Rectal smooth muscle tissue (tissue), 1 donor: ENCODE measurements around the gene OXSM.

Experiments used
- H3K27ac ChIP-seq: one replicate; pipeline ENCODE4 v1.7.0; 2013; ENCODE audit warnings: low read depth, low read length, inconsistent platforms
- H3K27me3 ChIP-seq: one replicate; pipeline ENCODE4 v1.7.0; 2013; ENCODE audit warnings: low read length; ENCODE audit not compliant: control insufficient read depth, insufficient read depth
- H3K36me3 ChIP-seq: one replicate; pipeline ENCODE4 v1.7.0; 2013; ENCODE audit warnings: low read length; ENCODE audit not compliant: control insufficient read depth, insufficient read depth
- H3K4me1 ChIP-seq: one replicate; pipeline ENCODE4 v1.7.0; 2013; ENCODE audit warnings: low read length; ENCODE audit not compliant: control insufficient read depth, insufficient read depth
- H3K4me3 ChIP-seq: one replicate; pipeline ENCODE4 v1.7.0; 2013; ENCODE audit warnings: low read length
- H3K9ac ChIP-seq: one replicate; pipeline ENCODE4 v1.7.0; 2013; ENCODE audit warnings: low read length

The OXSM gene

GRCh38 chr3:25789596-25790556 lies at the start of gene OXSM:
OXSM (plus strand) TSS chr3:25790090; CDS start chr3:25791021, 931 bp downstream.
- peaks cover 3% of the 10 kb centered on the region for H3K4me1 ChIP-seq
- peak within 1 kb of the TSS; percentile 87 for H3K27ac ChIP-seq
- peak within 1 kb of the TSS; percentile 71 for H3K9ac ChIP-seq
- no peaks in the 10 kb centered on the region for H3K27me3 ChIP-seq
- H3K36me3 ChIP-seq = no peaks in the 10 kb centered on the region
- peak within 1 kb of the TSS; percentile 93 for H3K4me3 ChIP-seq

GRCh38 chr3:25744470-25744869 lies 45.4 kb upstream of the OXSM start:
- Histone ChIP-seq H3K36me3 (peaks cover 3% of the 10 kb centered on the region), H3K27me3 (no peaks in the 10 kb centered on the region), H3K4me3 (no peak overlapping the region)

GRCh38 chr3:25747033-25747432 lies 42.9 kb upstream of the OXSM start:
- Histone ChIP-seq H3K9ac (no peak overlapping the region), H3K36me3 (peaks cover 8% of the 10 kb centered on the region), H3K27me3 (no peaks in the 10 kb centered on the region), H3K27ac (no peak overlapping the region), H3K4me1 (no peaks in the 10 kb centered on the region), H3K4me3 (no peak overlapping the region)

More at GRCh38 chr3:25744470-25744869, 45.4 kb upstream of the OXSM start:
- Histone ChIP-seq H3K9ac (no peak overlapping the region), H3K27ac (no peak overlapping the region), H3K4me1 (no peaks in the 10 kb centered on the region)

- Histone ChIP-seq H3K27me3 (no peaks in the 10 kb centered on the region), H3K36me3 (peaks cover 8% of the 10 kb centered on the region), H3K4me1 (no peaks in the 10 kb centered on the region), H3K9ac (no peak overlapping the region), H3K4me3 (no peak overlapping the region), H3K27ac (no peak overlapping the region)
Observed at GRCh38 chr3:25748189-25748588, 41.7 kb upstream of the OXSM start.

DNA sequence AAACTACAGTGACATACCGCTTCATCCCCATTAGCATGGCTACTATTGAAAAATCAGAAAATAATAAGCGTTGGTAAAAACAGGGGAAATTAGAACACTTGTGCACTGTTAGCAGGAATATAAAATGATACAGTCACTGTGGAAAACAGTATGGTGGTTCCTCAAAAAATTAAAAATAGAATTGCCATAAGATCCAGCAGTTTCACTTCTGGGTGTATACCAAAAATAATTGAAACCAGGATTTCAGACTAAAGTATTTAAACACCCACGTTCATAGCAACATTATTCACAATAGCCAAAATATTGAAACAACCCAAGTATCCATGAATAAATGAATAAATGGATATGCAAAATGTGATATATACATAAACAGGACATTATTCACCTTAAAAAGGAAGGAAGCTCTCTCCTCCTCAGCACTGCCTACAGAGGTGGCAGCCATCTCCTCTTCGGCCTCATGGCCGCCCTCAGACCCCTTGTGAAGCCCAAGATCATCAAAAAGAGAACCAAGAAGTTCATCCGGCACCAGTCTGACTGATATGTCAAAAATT lies 40.8 kb upstream of the OXSM start:
- H3K36me3 ChIP-seq = peaks cover 8% of the 10 kb centered on the region
- no peak overlapping the region for H3K4me3 ChIP-seq
- no peak overlapping the region for H3K9ac ChIP-seq
- no peaks in the 10 kb centered on the region for H3K4me1 ChIP-seq
- no peaks in the 10 kb centered on the region for H3K27me3 ChIP-seq
- H3K27ac ChIP-seq = no peak overlapping the region

DNA sequence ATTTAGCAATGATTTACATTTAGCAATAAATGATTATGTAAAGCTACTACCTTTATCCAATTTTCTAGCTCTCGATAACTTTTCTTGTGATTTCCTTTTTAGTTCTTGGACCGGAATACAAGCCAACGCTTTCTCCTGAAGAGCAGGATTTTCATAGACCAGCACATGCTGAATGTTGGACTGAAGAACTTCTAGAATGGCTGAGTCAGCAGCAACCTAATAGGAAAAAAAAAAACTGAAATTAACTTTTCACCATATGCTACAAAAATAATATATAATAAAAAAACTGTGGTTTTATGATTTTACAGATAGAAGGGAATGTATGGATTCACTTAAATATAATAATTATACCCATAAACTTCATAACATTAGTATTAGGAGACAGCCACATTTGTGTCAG lies 38.8 kb upstream of the OXSM start:
- H3K36me3 ChIP-seq = peaks cover 8% of the 10 kb centered on the region
- H3K9ac ChIP-seq = no peak overlapping the region
- H3K4me3 ChIP-seq = no peak overlapping the region
- H3K27ac ChIP-seq = no peak overlapping the region
- no peaks in the 10 kb centered on the region for H3K27me3 ChIP-seq
- H3K4me1 ChIP-seq = no peaks in the 10 kb centered on the region

DNA sequence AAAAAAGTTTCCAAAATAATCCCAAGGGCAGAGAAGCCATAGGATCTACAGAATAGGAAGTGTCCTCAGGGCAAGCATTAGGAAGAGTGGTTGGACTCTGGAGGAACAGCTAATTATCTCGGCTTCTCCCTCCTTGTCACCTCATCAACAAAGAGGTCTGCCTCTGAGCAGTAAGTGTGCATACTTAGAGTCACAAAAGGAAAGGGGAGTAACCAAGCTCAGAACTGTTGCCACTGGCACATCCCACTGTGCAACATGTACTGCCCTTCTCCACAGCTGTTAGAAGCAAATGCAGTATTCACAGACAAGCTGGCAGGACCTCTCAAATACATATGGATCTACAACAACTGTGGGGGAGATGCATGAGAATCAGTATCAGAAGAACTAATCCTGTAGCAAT lies 38.2 kb upstream of the OXSM start:
- no peak overlapping the region for H3K9ac ChIP-seq
- no peaks in the 10 kb centered on the region for H3K27me3 ChIP-seq
- peaks cover 8% of the 10 kb centered on the region for H3K36me3 ChIP-seq
- no peaks in the 10 kb centered on the region for H3K4me1 ChIP-seq
- H3K4me3 ChIP-seq = no peak overlapping the region
- H3K27ac ChIP-seq = no peak overlapping the region

DNA sequence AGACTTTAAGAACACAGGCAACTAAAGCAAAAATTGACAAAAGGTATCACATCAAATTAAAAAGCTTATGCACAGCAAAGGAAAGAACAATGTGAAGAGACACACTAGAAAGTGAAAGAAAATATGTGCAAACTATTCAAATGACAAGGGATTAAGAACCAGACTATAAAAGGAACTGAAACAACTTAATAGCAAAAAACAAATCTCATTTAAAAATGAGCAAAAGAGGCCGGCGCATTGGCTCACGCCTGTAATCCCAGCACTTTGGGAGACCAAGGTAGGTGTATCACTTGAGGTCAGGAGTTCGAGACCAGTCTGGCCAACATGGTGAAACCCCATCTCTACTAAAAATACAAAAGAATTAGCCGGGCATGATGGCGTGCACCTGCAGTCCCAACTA lies 21.0 kb upstream of the OXSM start:
- peaks cover 3% of the 10 kb centered on the region for H3K36me3 ChIP-seq
- no peak overlapping the region for H3K27ac ChIP-seq
- no peaks in the 10 kb centered on the region for H3K27me3 ChIP-seq
- H3K4me3 ChIP-seq = no peak overlapping the region
- no peaks in the 10 kb centered on the region for H3K4me1 ChIP-seq
- no peak overlapping the region for H3K9ac ChIP-seq

- Histone ChIP-seq H3K27ac (no peak overlapping the region), H3K4me1 (no peaks in the 10 kb centered on the region), H3K9ac (no peak overlapping the region), H3K27me3 (no peaks in the 10 kb centered on the region), H3K36me3 (peaks cover 3% of the 10 kb centered on the region), H3K4me3 (no peak overlapping the region)
Observed at GRCh38 chr3:25775936-25776335, 14.0 kb upstream of the OXSM start.

DNA sequence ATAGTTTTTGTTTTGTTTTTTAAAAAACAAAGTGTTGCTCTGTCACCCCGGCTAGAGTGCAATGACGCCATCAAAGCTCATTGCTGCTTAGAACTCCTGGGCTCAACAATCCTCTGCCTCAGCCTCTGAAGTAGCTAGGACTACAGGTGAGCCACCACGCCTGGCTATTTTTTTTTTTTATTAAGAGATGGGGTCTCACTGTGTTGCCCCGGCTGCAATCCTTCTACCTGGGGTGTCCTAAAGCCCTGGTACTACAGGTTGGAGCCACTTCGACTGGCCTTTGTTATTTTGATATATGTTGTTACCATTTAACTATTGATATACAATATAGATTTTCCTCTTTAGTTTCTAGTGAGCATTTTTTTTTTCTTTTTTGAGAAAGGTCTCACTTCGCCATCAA lies 9.3 kb upstream of the OXSM start:
- H3K4me3 ChIP-seq = no peak overlapping the region
- peaks cover 2% of the 10 kb centered on the region for H3K36me3 ChIP-seq
- H3K9ac ChIP-seq = no peak overlapping the region
- H3K27ac ChIP-seq = no peak overlapping the region
- H3K4me1 ChIP-seq = peaks cover 8% of the 10 kb centered on the region
- no peaks in the 10 kb centered on the region for H3K27me3 ChIP-seq

DNA sequence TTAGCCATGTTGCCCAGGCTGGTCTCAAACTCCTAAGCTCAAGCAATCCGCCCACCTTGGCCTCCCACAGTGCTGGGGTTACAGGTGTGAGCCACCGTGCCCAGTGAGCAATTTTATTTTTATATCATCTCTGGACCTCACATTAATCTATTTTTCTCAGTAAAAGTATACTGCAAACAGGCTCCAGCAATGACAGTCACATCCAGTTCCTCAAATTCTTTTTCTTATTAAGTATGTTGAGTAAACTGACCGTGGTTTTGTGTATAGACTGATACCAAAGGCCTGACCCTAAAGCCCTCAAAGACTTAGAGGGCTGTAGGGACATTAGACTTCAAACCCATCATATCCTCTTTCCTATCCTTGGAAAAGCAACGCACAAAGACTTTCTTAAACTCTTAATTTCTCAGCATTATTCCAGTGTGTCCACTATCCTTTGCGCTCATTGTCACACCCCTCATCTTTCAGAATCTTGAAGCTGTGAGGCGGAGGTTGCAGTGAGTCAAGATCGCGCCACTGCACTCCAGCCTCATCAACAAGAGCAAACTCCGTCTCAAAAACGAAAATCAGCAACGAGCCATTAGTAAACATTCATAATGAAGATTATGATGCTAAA lies 8.6 kb upstream of the OXSM start:
- Histone ChIP-seq H3K4me3 (peak overlapping the region; percentile 21), H3K27me3 (no peaks in the 10 kb centered on the region), H3K9ac (no peak overlapping the region), H3K27ac (no peak overlapping the region), H3K36me3 (no peaks in the 10 kb centered on the region), H3K4me1 (peaks cover 8% of the 10 kb centered on the region)

DNA sequence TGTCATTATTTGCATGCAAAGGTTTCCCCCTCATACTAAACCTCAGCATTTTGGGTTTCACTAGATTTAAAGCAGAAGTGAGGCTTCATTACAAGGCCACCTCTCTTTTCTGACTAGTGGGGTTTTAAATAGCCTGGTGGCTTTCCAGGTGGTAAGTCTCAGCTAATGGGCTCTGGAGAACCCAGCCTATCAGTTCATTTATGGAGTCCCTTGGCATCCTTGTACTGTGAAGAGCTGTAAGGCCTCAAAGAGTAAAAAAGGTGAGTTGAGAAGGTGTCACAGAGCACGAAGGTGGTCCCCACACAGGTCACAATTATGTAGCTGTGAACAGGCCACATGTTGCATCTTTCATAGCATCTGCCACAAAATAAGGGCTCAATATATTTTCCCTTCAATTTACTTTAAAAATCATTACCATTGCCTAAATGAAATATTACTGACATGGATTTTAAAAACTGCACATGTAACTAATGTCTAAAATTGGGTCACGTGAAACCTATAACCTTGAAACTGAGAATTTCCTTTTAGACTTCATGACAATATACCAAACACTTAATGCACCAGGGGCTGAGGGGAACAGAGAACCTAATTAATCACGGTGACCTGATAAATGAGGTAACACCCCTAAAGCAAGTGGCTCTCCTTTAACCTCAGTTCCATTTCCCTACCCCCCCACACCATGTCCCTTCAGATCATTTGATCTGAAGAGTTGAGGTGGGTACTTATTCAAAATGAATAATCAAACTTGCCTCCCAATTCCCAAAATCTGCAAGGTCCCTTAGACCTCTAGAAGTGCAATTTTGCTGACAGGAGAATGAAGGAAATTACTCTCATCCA lies 7.9 kb upstream of the OXSM start:
- Histone ChIP-seq H3K27me3 (no peaks in the 10 kb centered on the region), H3K27ac (no peak overlapping the region), H3K36me3 (no peaks in the 10 kb centered on the region), H3K9ac (no peak overlapping the region), H3K4me3 (peak overlapping the region; percentile 90), H3K4me1 (peaks cover 8% of the 10 kb centered on the region)
